RWPE2 (cell line): Measurements from ENCODE around the gene UBE3C.

ENCODE experiments used
- ATAC-seq: fragments of 200-7000 bp; cut with Tn5 transposase; 3 replicates; pipeline ENCODE4 v1.9.1; 2021; ENCODE audit warnings: low read depth
- DNase-seq: peaks from one replicate; pipeline ENCODE4 v3.0.0-alpha.2; 2020; ENCODE audit warnings: low spot score
- H3K27ac ChIP-seq: fragments of 450-650 bp; 2 replicates; pipeline ENCODE4 v1.5.1; 2017; ENCODE audit warnings: mild to moderate bottlenecking; ENCODE audit not compliant: poor library complexity, severe bottlenecking
- H3K27me3 ChIP-seq: fragments of 250-450 bp; sonication (Bioruptor Pico); 2 replicates; pipeline ENCODE4 v1.5.1; 2021; ENCODE audit warnings: mild to moderate bottlenecking, moderate library complexity; ENCODE audit not compliant: insufficient read depth, poor library complexity, severe bottlenecking
- H3K36me3 ChIP-seq: fragments of 250-450 bp; sonication (Bioruptor Pico); 2 replicates; pipeline ENCODE4 v1.5.1; 2020; ENCODE audit warnings: low read depth, mild to moderate bottlenecking, moderate library complexity
- H3K4me1 ChIP-seq: fragments of 250-450 bp; sonication (Bioruptor Pico); 2 replicates; pipeline ENCODE4 v1.5.1; 2021; ENCODE audit warnings: mild to moderate bottlenecking, moderate library complexity; ENCODE audit not compliant: insufficient read depth, poor library complexity, severe bottlenecking
- H3K4me3 ChIP-seq: fragments of 250-450 bp; sonication (Bioruptor Pico); 2 replicates; pipeline ENCODE4 v1.5.1; 2021; ENCODE audit warnings: mild to moderate bottlenecking, moderate library complexity; ENCODE audit not compliant: severe bottlenecking
- H3K9me3 ChIP-seq: fragments of 250-450 bp; sonication (Bioruptor Pico); 2 replicates; pipeline ENCODE4 v1.5.1; 2021; ENCODE audit warnings: mild to moderate bottlenecking, moderate library complexity; ENCODE audit not compliant: severe bottlenecking
- CTCF ChIP-seq: fragments of 450-650 bp; IDR thresholded peaks from one replicate; pipeline ENCODE4 v1.5.1; 2017; ENCODE audit warnings: mild to moderate bottlenecking, moderate library complexity; ENCODE audit not compliant: poor library complexity, severe bottlenecking

The UBE3C gene

GRCh38 chr7:157122800-157123495 is 15.8 kb upstream of the UBE3C start:
- H3K4me1 ChIP-seq, result no peaks in the 10 kb centered on the region
- DNase-seq (no peak), ATAC-seq (no peak)
- H3K27me3 ChIP-seq, result no peaks in the 10 kb centered on the region
- H3K9me3 ChIP-seq, result no peaks in the 10 kb centered on the region
- no peak overlapping the region for H3K4me3 ChIP-seq
- H3K27ac ChIP-seq, result no peak overlapping the region
- H3K36me3 ChIP-seq, result no peaks in the 10 kb centered on the region
- TF ChIP-seq CTCF, result no peak

GRCh38 chr7:157124690-157125089 is 14.0 kb upstream of the UBE3C start:
- Histone ChIP-seq H3K36me3 (no peaks in the 10 kb centered on the region), H3K27ac (no peak overlapping the region), H3K4me3 (no peak overlapping the region), H3K4me1 (no peaks in the 10 kb centered on the region), H3K9me3 (no peaks in the 10 kb centered on the region), H3K27me3 (no peaks in the 10 kb centered on the region)
- DNase-seq (no peak), ATAC-seq (no peak)
- TF ChIP-seq CTCF, result no peak

- Histone ChIP-seq H3K9me3 (no peaks in the 10 kb centered on the region), H3K27ac (no peak overlapping the region), H3K4me3 (no peak overlapping the region), H3K36me3 (no peaks in the 10 kb centered on the region), H3K4me1 (no peaks in the 10 kb centered on the region), H3K27me3 (no peaks in the 10 kb centered on the region)
- TF ChIP-seq CTCF, result no peak
- DNase-seq, result no peak
- no peak for ATAC-seq
Observed at GRCh38 chr7:157125376-157126223, 13.1 kb upstream of the UBE3C start.

GRCh38 chr7:157126921-157127320 is 11.8 kb upstream of the UBE3C start:
- ATAC-seq (no peak), DNase-seq (no peak)
- Histone ChIP-seq H3K4me3 (no peak overlapping the region), H3K9me3 (no peaks in the 10 kb centered on the region), H3K36me3 (no peaks in the 10 kb centered on the region), H3K27ac (no peak overlapping the region), H3K27me3 (no peaks in the 10 kb centered on the region), H3K4me1 (no peaks in the 10 kb centered on the region)
- TF ChIP-seq CTCF, result no peak

- no peaks in the 10 kb centered on the region for H3K36me3 ChIP-seq
- H3K9me3 ChIP-seq, result no peaks in the 10 kb centered on the region
- no peaks in the 10 kb centered on the region for H3K27me3 ChIP-seq
- no peak for DNase-seq
- H3K4me1 ChIP-seq, result no peaks in the 10 kb centered on the region
- no peak for ATAC-seq
- no peak for TF ChIP-seq CTCF
- H3K27ac ChIP-seq, result no peak overlapping the region
- no peak overlapping the region for H3K4me3 ChIP-seq
Observed at GRCh38 chr7:157129200-157129599, 9.5 kb upstream of the UBE3C start.
